Measurements from ENCODE around the gene CHSY3.

Gene CHSY3

DNA sequence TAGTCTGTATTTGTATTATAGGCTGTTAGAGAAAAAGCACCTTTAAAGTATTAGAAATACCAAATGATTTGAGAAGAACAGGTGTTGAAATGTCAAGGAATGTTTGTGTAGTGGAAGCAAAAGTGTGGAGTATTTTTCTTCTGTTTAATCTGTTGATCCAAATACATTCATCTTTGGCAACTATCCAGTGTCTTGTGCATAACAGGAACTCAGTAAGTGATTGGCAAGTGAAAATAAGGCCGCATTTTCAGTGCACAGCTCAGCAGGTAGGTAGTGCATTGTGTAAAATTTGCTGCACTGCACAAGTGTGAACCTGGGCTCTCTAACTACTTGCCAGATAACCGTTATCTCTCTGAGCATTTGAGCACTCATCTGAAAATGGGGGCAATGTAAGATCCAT is 61.8 kb downstream of the CHSY3 start:
- Histone ChIP-seq H2AFZ (ENCODE audit: low read length) (no peak overlapping the region), H3K9ac (ENCODE audit: low read length) (no peak overlapping the region), H3K27me3 (ENCODE audit: insufficient read depth, low read length) (no peaks in the 10 kb centered on the region), H3K4me2 (ENCODE audit: low read length) (no peak overlapping the region), H3K9me2 (ENCODE audit: low read depth, low read length) (no peaks in the 10 kb centered on the region), H3K9me3 (ENCODE audit: low read length) (no peaks in the 10 kb centered on the region), H3K4me3 (ENCODE audit: low read depth, low read length, poor library complexity, severe bottlenecking) (no peak overlapping the region), H3K27ac (ENCODE audit: low read depth, low read length, poor library complexity, severe bottlenecking) (no peak overlapping the region), H3K79me2 (ENCODE audit: insufficient read depth, low read length) (no peaks in the 10 kb centered on the region), H3F3A (ENCODE audit: insufficient read depth, low read length) (no peaks in the 10 kb centered on the region), H3K36me3 (ENCODE audit: insufficient read depth, low read length) (no peaks in the 10 kb centered on the region), H3K4me1 (ENCODE audit: insufficient read depth, low read length, severe bottlenecking) (no peaks in the 10 kb centered on the region), H4K20me1 (ENCODE audit: insufficient read depth, low read length) (no peaks in the 10 kb centered on the region)
- TF ChIP-seq CTCF (IDR thresholded peaks at IDR 0.05; ENCODE audit: low read length) (no peak), EZH2 (IDR thresholded peaks at IDR 0.05; ENCODE audit: borderline replicate concordance, low read length) (no peak)

- no peak overlapping the region for H3K9ac ChIP-seq (ENCODE audit: low read length)
- no peak overlapping the region for H2AFZ ChIP-seq (ENCODE audit: low read length)
- H3K27ac ChIP-seq (ENCODE audit: low read depth, low read length, poor library complexity, severe bottlenecking): no peak overlapping the region
- no peaks in the 10 kb centered on the region for H3K27me3 ChIP-seq (ENCODE audit: insufficient read depth, low read length)
- no peaks in the 10 kb centered on the region for H3K9me2 ChIP-seq (ENCODE audit: low read depth, low read length)
- TF ChIP-seq EZH2 (IDR thresholded peaks at IDR 0.05; ENCODE audit: borderline replicate concordance, low read length): no peak
- no peak for TF ChIP-seq CTCF (IDR thresholded peaks at IDR 0.05; ENCODE audit: low read length)
- H3K9me3 ChIP-seq (ENCODE audit: low read length): no peaks in the 10 kb centered on the region
- H3K79me2 ChIP-seq (ENCODE audit: insufficient read depth, low read length): no peaks in the 10 kb centered on the region
- H3K36me3 ChIP-seq (ENCODE audit: insufficient read depth, low read length): no peaks in the 10 kb centered on the region
- H3K4me1 ChIP-seq (ENCODE audit: insufficient read depth, low read length, severe bottlenecking): no peaks in the 10 kb centered on the region
- H4K20me1 ChIP-seq (ENCODE audit: insufficient read depth, low read length): no peaks in the 10 kb centered on the region
- no peak overlapping the region for H3K4me3 ChIP-seq (ENCODE audit: low read depth, low read length, poor library complexity, severe bottlenecking)
- no peak overlapping the region for H3K4me2 ChIP-seq (ENCODE audit: low read length)
- no peaks in the 10 kb centered on the region for H3F3A ChIP-seq (ENCODE audit: insufficient read depth, low read length)
Observed at GRCh38 chr5:129971714-129972113, 67.4 kb downstream of the CHSY3 start.

GRCh38 chr5:129972465-129973141 is 68.3 kb downstream of the CHSY3 start:
- no peaks in the 10 kb centered on the region for H3K9me3 ChIP-seq (ENCODE audit: low read length)
- H3K4me3 ChIP-seq (ENCODE audit: low read depth, low read length, poor library complexity, severe bottlenecking): no peak overlapping the region
- no peak overlapping the region for H3K4me2 ChIP-seq (ENCODE audit: low read length)
- no peaks in the 10 kb centered on the region for H3K36me3 ChIP-seq (ENCODE audit: insufficient read depth, low read length)
- no peaks in the 10 kb centered on the region for H3K27me3 ChIP-seq (ENCODE audit: insufficient read depth, low read length)
- no peaks in the 10 kb centered on the region for H3K79me2 ChIP-seq (ENCODE audit: insufficient read depth, low read length)
- H3K9me2 ChIP-seq (ENCODE audit: low read depth, low read length): no peaks in the 10 kb centered on the region
- H3K27ac ChIP-seq (ENCODE audit: low read depth, low read length, poor library complexity, severe bottlenecking): no peak overlapping the region
- no peak for TF ChIP-seq CTCF (IDR thresholded peaks at IDR 0.05; ENCODE audit: low read length)
- no peak for TF ChIP-seq EZH2 (IDR thresholded peaks at IDR 0.05; ENCODE audit: borderline replicate concordance, low read length)
- H4K20me1 ChIP-seq (ENCODE audit: insufficient read depth, low read length): no peaks in the 10 kb centered on the region
- H3F3A ChIP-seq (ENCODE audit: insufficient read depth, low read length): no peaks in the 10 kb centered on the region
- H3K4me1 ChIP-seq (ENCODE audit: insufficient read depth, low read length, severe bottlenecking): no peaks in the 10 kb centered on the region
- no peak overlapping the region for H2AFZ ChIP-seq (ENCODE audit: low read length)
- no peak overlapping the region for H3K9ac ChIP-seq (ENCODE audit: low read length)

Measured in OCI-LY1 (cell line).